Endothelial cell of umbilical vein (primary cell): ENCODE measurements around the gene PPP1CB. TPM values are rescaled to one million over a fixed set of nuclear protein-coding genes. Genes with fewer than 3 reads are reported as not detected.

Experiments
- BruUV-seq: library from RNA; stranded (reverse); fragments of 400-500 nt; replicated peaks from 2 replicates; lab custom pipeline; 2021; lab: Mats Ljungman, UMichigan
- CTCF ChIA-PET: fragments of 300-600, 350-600 bp; sonication (Branson Sonifier 250); formaldehyde crosslinking; loops from one replicate; lab custom pipeline; 2021; ENCODE audit warnings: antibody characterized with exemption, inconsistent platforms; lab: Charles Lee
- POLR2A ChIA-PET: fragments of 300-600, 350-600 bp; sonication (Branson Sonifier 250); formaldehyde crosslinking; loops from one replicate; lab custom pipeline; 2021; ENCODE audit warnings: antibody characterized with exemption, inconsistent platforms; lab: Charles Lee
- DNase-seq: peaks from one replicate; pipeline ENCODE4 v3.0.0-alpha.2; 2011; ENCODE audit warnings: low read depth, low spot score
- FAIRE-seq: peaks from 2 replicates; lab custom pipeline; 2011; peaks lifted over from hg19 to GRCh38; lab: Jason Lieb, UNC
- H2AFZ ChIP-seq: 2 replicates; pipeline ENCODE4 v1.6.0; 2012; ENCODE audit warnings: low read depth, low read length, control low read depth, inconsistent platforms
- H3K27ac ChIP-seq: 2 replicates; pipeline ENCODE4 v1.5.1; 2011; ENCODE audit warnings: low read depth, mild to moderate bottlenecking, control low read depth, low read length, moderate library complexity; ENCODE audit not compliant: insufficient read depth
- H3K27me3 ChIP-seq, 2 experiments: 2 replicates each; pipeline versions ENCODE4 v1.6.0 to v1.6.1; 2011; ENCODE audit warnings: low read length in 2 of 2, mixed read lengths in 1 of 2; ENCODE audit not compliant: control insufficient read depth in 2 of 2, insufficient read depth in 2 of 2
- H3K36me3 ChIP-seq, 2 experiments: 2 replicates in 1 of 2; 3 replicates in 1 of 2; pipeline ENCODE4 v1.5.1; 2011; ENCODE audit warnings: low read length in 2 of 2, mild to moderate bottlenecking in 1 of 2, moderate library complexity in 1 of 2; ENCODE audit not compliant: control insufficient read depth in 2 of 2, insufficient read depth in 2 of 2; ENCODE audit errors: extremely low read depth in 1 of 2
- H3K4me1 ChIP-seq: 3 replicates; pipeline ENCODE4 v1.5.1; 2011; ENCODE audit warnings: mild to moderate bottlenecking, low read length; ENCODE audit not compliant: control insufficient read depth, insufficient read depth; ENCODE audit errors: extremely low read depth
- H3K4me2 ChIP-seq: 2 replicates; pipeline ENCODE4 v1.6.1; 2011; ENCODE audit warnings: low read length, control low read depth, mixed read lengths; ENCODE audit not compliant: insufficient read depth
- H3K4me3 ChIP-seq, 3 experiments: fragments of 200-600 bp in 1 of 3; sonication (generic), shearing (Covaris generic) in 1 of 3; replicated peaks in 1 of 3; 2 replicates each; pipeline ENCODE4 v1.5.1; 2011 to 2016; ENCODE audit warnings: control low read depth in 3 of 3, low read length in 3 of 3, mild to moderate bottlenecking in 2 of 3, inconsistent platforms in 1 of 3, low read depth in 1 of 3, moderate library complexity in 1 of 3; ENCODE audit not compliant: insufficient read depth in 1 of 3
- H3K79me2 ChIP-seq: 2 replicates; pipeline ENCODE4 v1.6.0; 2012; ENCODE audit warnings: low read length, inconsistent platforms; ENCODE audit not compliant: control insufficient read depth, insufficient read depth
- H3K9ac ChIP-seq: replicated peaks from 2 replicates; pipeline ENCODE3; 2011; ENCODE audit warnings: low read length, control low read depth; ENCODE audit not compliant: insufficient read depth; ENCODE audit errors: extremely low read depth
- H3K9me1 ChIP-seq: replicated peaks from 3 replicates; pipeline ENCODE4 v1.6.0; 2011; ENCODE audit warnings: mild to moderate bottlenecking, low read length; ENCODE audit not compliant: control insufficient read depth, insufficient read depth; ENCODE audit errors: extremely low read depth
- H3K9me3 ChIP-seq: replicated peaks from 2 replicates; pipeline ENCODE4 v1.5.1; 2012; ENCODE audit warnings: low read length, inconsistent platforms; ENCODE audit not compliant: control insufficient read depth, insufficient read depth
- H4K20me1 ChIP-seq: replicated peaks from 2 replicates; pipeline ENCODE3; 2011; ENCODE audit warnings: mild to moderate bottlenecking, low read length; ENCODE audit not compliant: control insufficient read depth, insufficient read depth; ENCODE audit errors: extremely low read depth
- CTCF ChIP-seq, 2 donors: IDR thresholded peaks; 1 replicate in 1 of 2; 2 replicates in 1 of 2; pipeline ENCODE4 v1.5.1; 2011; ENCODE audit warnings: low read length in 2 of 2, mild to moderate bottlenecking in 2 of 2, moderate library complexity in 2 of 2, control low read depth in 1 of 2, inconsistent platforms in 1 of 2, low read depth in 1 of 2; ENCODE audit not compliant: insufficient read depth in 1 of 2; ENCODE audit errors: extremely low read depth in 1 of 2
- EZH2 ChIP-seq: IDR thresholded peaks from 2 replicates; pipeline ENCODE4 v1.6.1; 2012; ENCODE audit warnings: borderline replicate concordance, low read depth, mild to moderate bottlenecking, moderate library complexity, low read length, inconsistent platforms; ENCODE audit not compliant: severe bottlenecking
- FOS ChIP-seq: IDR thresholded peaks from 2 replicates; pipeline ENCODE4 v1.6.1; 2011; ENCODE audit warnings: mild to moderate bottlenecking, low read length, moderate library complexity, borderline replicate concordance; ENCODE audit not compliant: insufficient read depth
- GATA2 ChIP-seq: IDR thresholded peaks from 2 replicates; pipeline ENCODE4 v1.7.0; 2011; ENCODE audit warnings: low read depth, mild to moderate bottlenecking, moderate library complexity, mixed read lengths, low read length; ENCODE audit not compliant: insufficient read length, insufficient read depth
- JUN ChIP-seq: IDR thresholded peaks from 2 replicates; pipeline ENCODE4 v1.6.1; 2011; ENCODE audit warnings: borderline replicate concordance, low read depth; ENCODE audit not compliant: insufficient read length, insufficient read depth
- MAX ChIP-seq: IDR thresholded peaks from 2 replicates; pipeline ENCODE4 v1.6.1; 2011; ENCODE audit not compliant: insufficient read depth, insufficient read length
- MYC ChIP-seq: IDR thresholded peaks from one replicate; pipeline ENCODE4 v1.6.1; 2011; ENCODE audit warnings: mild to moderate bottlenecking, low read depth, low read length
- POLR2A ChIP-seq: IDR thresholded peaks from 2 replicates; pipeline ENCODE4 v1.6.1; 2012; ENCODE audit warnings: low read depth, mild to moderate bottlenecking, control low read depth, low read length
- POLR2AphosphoS5 ChIP-seq: IDR thresholded peaks from 2 replicates; pipeline ENCODE4 v1.6.1; 2012; ENCODE audit warnings: low read depth, mild to moderate bottlenecking, control low read depth, low read length, moderate library complexity; ENCODE audit not compliant: insufficient read depth
- dilution Hi-C: fragments of 300-500 bp; cut with MboI; formaldehyde crosslinking; loops from one replicate; pipeline ENCODE4 v1.15.0; 2019; ENCODE audit warnings: low sequenced_read_pairs; ENCODE audit not compliant: extremely low pct_ligation_motif_present
- intact Hi-C: fragments of 100-400 bp; cut with micrococcal nuclease; formaldehyde crosslinking; loops from one replicate; pipeline ENCODE4 v1.10.0; 2022
- polyA plus RNA-seq, 4 experiments: library from polyadenylated mRNA; depleted of rRNA in 3 of 4; stranded (reverse) in 3 of 4; unstranded in 1 of 4; fragments of >200 nt; gene quantifications; 2 replicates each; pipeline versions ENCODE4 v1.2.1 to v1.2.3, GENCODE V29; 2011 to 2012; ENCODE audit warnings: missing spikeins in 1 of 4
- total RNA-seq: library from RNA; stranded (reverse); gene quantifications from 2 replicates; pipeline ENCODE4 v1.2.3, GENCODE V29; 2021

PPP1CB gene
- total and polyA plus RNA-seq, 2 donors (not counting 3 experiments of a cell fraction or from before 2014, with no cell fraction given) = 29.8 to 163 TPM

DNA sequence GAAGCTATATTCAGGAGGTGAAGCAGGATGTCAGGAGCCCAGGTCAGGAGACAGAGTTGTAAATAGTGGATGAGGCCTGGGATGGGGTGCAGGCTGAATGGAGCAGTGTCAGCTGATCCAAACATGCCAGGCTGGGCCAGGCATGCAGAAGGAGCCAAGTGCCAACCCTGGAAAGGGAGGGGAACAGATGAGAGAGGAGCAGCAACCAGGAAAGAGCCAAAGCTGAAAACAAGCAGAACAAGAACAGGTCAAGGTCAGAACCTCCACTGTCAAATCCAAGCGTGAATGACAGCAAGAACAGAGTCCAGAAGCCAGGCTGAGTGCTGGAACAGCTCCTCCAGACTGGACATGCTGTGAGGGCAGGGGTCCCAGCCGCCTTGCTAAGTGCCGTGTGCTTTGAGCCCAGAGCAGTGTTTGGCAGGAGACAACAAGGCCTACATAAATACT lies 49.2 kb upstream of the PPP1CB start:
- ChIA-PET POLR2A (no interaction called here), CTCF (interaction anchor here (1.0 to 1.2 kb wide), 3 partner anchors 10 to 108 kb away, joined by 3 to 5 read pairs (median 3); no protein-coding TSS in a partner anchor)
- dilution Hi-C loops = no loop called here
- Histone ChIP-seq H3K36me3 (no peaks in the 10 kb centered on the region), H3K79me2 (no peaks in the 10 kb centered on the region), H3K9me1 (no peaks in the 10 kb centered on the region), H4K20me1 (no peaks in the 10 kb centered on the region), H2AFZ (no peak overlapping the region), H3K4me3 (no peak overlapping the region), H3K27me3 (no peaks in the 10 kb centered on the region), H3K27ac (no peak overlapping the region), H3K4me1 (no peaks in the 10 kb centered on the region), H3K4me2 (no peak overlapping the region), H3K9me3 (no peaks in the 10 kb centered on the region), H3K9ac (no peak overlapping the region)
- intact Hi-C loops = no loop called here
- no peak for FAIRE-seq
- no peak for TF ChIP-seq GATA2
- TF ChIP-seq POLR2AphosphoS5 = no peak
- TF ChIP-seq CTCF (IDR thresholded peaks at IDR 0.05; ENCODE audit: extremely low read depth in 1 of 2, insufficient read depth in 1 of 2, low read depth in 1 of 2, low read length in 2 of 2) = no peak
- no peak for TF ChIP-seq POLR2A
- TF ChIP-seq MAX = no peak
- TF ChIP-seq JUN = no peak
- no peak for TF ChIP-seq MYC
- no peak for TF ChIP-seq EZH2
- no peak for TF ChIP-seq FOS
- no TSS peak for BruUV-seq
- DNase-seq = no peak
